Body of pancreas (tissue), 4 donors: Measurements from ENCODE around the gene CX3CL1.

Source experiments
- CTCF ChIP-seq, 7 experiments: fragments of 450-650 bp in 4 of 7; fragments of 200-600 bp in 3 of 7; sonication (generic) in 3 of 7; IDR thresholded peaks; one replicate each; pipeline ENCODE4 v1.5.1; 2016 to 2019; ENCODE audit warnings: antibody characterized with exemption in 7 of 7
- POLR2A ChIP-seq, 3 donors: fragments of 450-650 bp; IDR thresholded peaks; one replicate each; pipeline ENCODE4 v1.6.1; 2016; ENCODE audit warnings: antibody characterized with exemption in 3 of 3, mild to moderate bottlenecking in 2 of 3

GRCh38 chr16:57407521-57408353 lies 35.4 kb downstream of the CX3CL1 start:
- TF ChIP-seq POLR2A (IDR thresholded peaks at IDR 0.05) (no peak), CTCF (IDR thresholded peaks at IDR 0.05) (no peak)
